HepG2 (cell line): ENCODE measurements around the gene NOTUM. TPM values are rescaled to one million over a fixed set of nuclear protein-coding genes. Genes with fewer than 3 reads are reported as not detected.

ENCODE experiments used
- ATAC-seq: fragments of 200-7000 bp; cut with Tn5 transposase; 3 replicates; pipeline ENCODE4 v1.9.1; 2020; ENCODE audit warnings: mild to moderate bottlenecking, moderate library complexity
- BruUV-seq: library from RNA; stranded (reverse); fragments of 400-500 nt; replicated peaks from 2 replicates; lab custom pipeline; 2021; lab: Mats Ljungman, UMichigan
- CTCF ChIA-PET: fragments of 300-600 bp; formaldehyde crosslinking; extraction: SDS; loops from one replicate; lab custom pipeline; 2021; ENCODE audit warnings: low total read pairs, inconsistent platforms, low intra/inter-chr PET ratio; lab: Yijun Ruan, JAX
- POLR2A ChIA-PET: fragments of 350-600 bp; sonication (Branson Sonifier 250); formaldehyde crosslinking; loops from one replicate; lab custom pipeline; 2020; ENCODE audit warnings: antibody characterized with exemption, inconsistent platforms; lab: Yijun Ruan, JAX
- DNase-seq: peaks from one replicate; pipeline ENCODE4 v3.0.0-alpha.2; 2015; ENCODE audit warnings: low spot score
- FAIRE-seq: peaks from 3 replicates; lab custom pipeline; 2011; peaks lifted over from hg19 to GRCh38; lab: Jason Lieb, UNC
- H2AFZ ChIP-seq: one replicate; pipeline ENCODE4 v1.6.1; 2011; ENCODE audit warnings: low read length, inconsistent platforms
- H3K27ac ChIP-seq: fragments of 300-600 bp; 3 replicates; pipeline ENCODE4 v1.8.0; 2011; ENCODE audit warnings: mixed run types, mild to moderate bottlenecking, mixed read lengths, low read length, inconsistent platforms; ENCODE audit not compliant: insufficient read depth; ENCODE audit errors: extremely low read length
- H3K27me3 ChIP-seq, 2 experiments: fragments of 200-600 bp in 1 of 2; 2 replicates in 1 of 2; 3 replicates in 1 of 2; pipeline versions ENCODE4 v1.6.0 to v1.8.0; 2011; ENCODE audit warnings: low read length in 2 of 2, mild to moderate bottlenecking in 2 of 2, moderate library complexity in 2 of 2, inconsistent platforms in 1 of 2; ENCODE audit not compliant: insufficient read depth in 2 of 2, control insufficient read depth in 1 of 2
- H3K36me3 ChIP-seq, 2 experiments: fragments of 200-600 bp in 1 of 2; replicated peaks in 1 of 2; 2 replicates in 1 of 2; 3 replicates in 1 of 2; pipeline versions ENCODE4 v1.5.1 to v1.8.0; 2011; ENCODE audit warnings: low read length in 2 of 2, inconsistent platforms in 1 of 2; ENCODE audit not compliant: insufficient read depth in 2 of 2, control insufficient read depth in 1 of 2
- H3K4me1 ChIP-seq: 2 replicates; pipeline ENCODE4 v1.5.1; 2012; ENCODE audit warnings: low read length, inconsistent platforms; ENCODE audit not compliant: insufficient read depth
- H3K4me2 ChIP-seq: 2 replicates; pipeline ENCODE4 v1.6.0; 2011; ENCODE audit warnings: low read depth, low read length, inconsistent platforms
- H3K4me3 ChIP-seq, 3 experiments: fragments of 200-600 bp in 1 of 3; sonication (generic), shearing (Covaris generic) in 1 of 3; replicated peaks in 1 of 3; 2 replicates each; pipeline ENCODE4 v1.5.1; 2011 to 2016; ENCODE audit warnings: low read length in 3 of 3, inconsistent platforms in 2 of 3, low read depth in 2 of 3, mild to moderate bottlenecking in 2 of 3, control low read depth in 1 of 3, mixed read lengths in 1 of 3; ENCODE audit not compliant: insufficient read depth in 1 of 3
- H3K79me2 ChIP-seq: one replicate; pipeline ENCODE4 v1.6.1; 2011; ENCODE audit warnings: low read length, inconsistent platforms; ENCODE audit not compliant: insufficient read depth
- H3K9ac ChIP-seq: 2 replicates; pipeline ENCODE4 v1.6.0; 2011; ENCODE audit warnings: mild to moderate bottlenecking, low read depth, low read length, inconsistent platforms; ENCODE audit not compliant: insufficient read depth
- H3K9me3 ChIP-seq: 2 replicates; pipeline ENCODE4 v1.5.1; 2012; ENCODE audit warnings: mild to moderate bottlenecking, low read length
- H4K20me1 ChIP-seq: 2 replicates; pipeline ENCODE4 v1.6.0; 2011; ENCODE audit warnings: inconsistent platforms, mild to moderate bottlenecking, low read length, moderate library complexity; ENCODE audit not compliant: insufficient read depth
- GABPB1 ChIP-seq: IDR thresholded peaks from 2 replicates; pipeline ENCODE4 v1.6.1; 2016; ENCODE audit warnings: mild to moderate bottlenecking, missing genetic modification reagents, moderate library complexity, missing compliant biosample characterization
- KLF13 ChIP-seq: sonication (generic); formaldehyde crosslinking; IDR thresholded peaks from 2 replicates; pipeline ENCODE4 v1.4.0; 2020; ENCODE audit warnings: mild to moderate bottlenecking, missing genetic modification reagents
- NCOA5 ChIP-seq: sonication (generic); formaldehyde crosslinking; IDR thresholded peaks from 2 replicates; pipeline ENCODE4 v1.4.0; 2020; ENCODE audit warnings: missing genetic modification reagents
- PHF20 ChIP-seq: sonication (generic); formaldehyde crosslinking; IDR thresholded peaks from 2 replicates; pipeline ENCODE4 v1.5.0; 2020; ENCODE audit warnings: mild to moderate bottlenecking, missing genetic modification reagents
- PLRG1 ChIP-seq: fragments of 450-650 bp; conservative IDR thresholded peaks from 2 replicates; pipeline ENCODE4 v1.6.1; 2016
- WGBS: methylation state at CpG from one replicate; pipeline ENCODE4 v1.1.6; 2017; ENCODE audit warnings: low lambda C conversion rate; 5-methylcytosine and 5-hydroxymethylcytosine counted together
- in situ Hi-C: cut with HindIII; loops from 2 replicates; pipeline ENCODE4 v1.10.0; 2017; ENCODE audit warnings: low pct_unique_long_range_greater_than_20kb; ENCODE audit not compliant: extremely low pct_ligation_motif_present
- intact Hi-C: fragments of 100-400 bp; cut with micrococcal nuclease; formaldehyde crosslinking; loops from one replicate; pipeline ENCODE4 v1.10.0; 2022; ENCODE audit not compliant: unreplicated experiment
- polyA plus RNA-seq, 8 experiments: library from polyadenylated mRNA; depleted of rRNA in 3 of 8; stranded (reverse) in 7 of 8; unstranded in 1 of 8; fragments of >200 nt; fragmentation: Illumina TruSeq in 4 of 8; extraction: Trizol in 4 of 8; gene quantifications; 2 replicates each; pipeline versions ENCODE4 v1.2.1 to v1.2.3, GENCODE V29; 2011 to 2016; ENCODE audit warnings: low read depth in 4 of 8, missing spikeins in 1 of 8, mixed read lengths in 1 of 8; ENCODE audit not compliant: insufficient read depth in 1 of 8
- total RNA-seq, 5 experiments: library from RNA; depleted of rRNA; stranded (reverse); fragments of >200 nt; fragmentation: Illumina TruSeq; extraction: Trizol; gene quantifications; 2 replicates each; pipeline ENCODE4 v1.2.3, GENCODE V29; 2016; ENCODE audit warnings: low read depth in 1 of 5
- TF ChIP-seq, protein P1 (sequence below): IDR thresholded peaks from 2 replicates; pipeline ENCODE4 v1.6.1; 2018; ENCODE audit warnings: missing genetic modification reagents, mild to moderate bottlenecking, missing compliant biosample characterization

Gene NOTUM
- total and polyA plus RNA-seq, 2 of the 13 experiments (the other 11 are each of a cell fraction or from before 2014, with no cell fraction given), result 150 to 160 TPM

DNA sequence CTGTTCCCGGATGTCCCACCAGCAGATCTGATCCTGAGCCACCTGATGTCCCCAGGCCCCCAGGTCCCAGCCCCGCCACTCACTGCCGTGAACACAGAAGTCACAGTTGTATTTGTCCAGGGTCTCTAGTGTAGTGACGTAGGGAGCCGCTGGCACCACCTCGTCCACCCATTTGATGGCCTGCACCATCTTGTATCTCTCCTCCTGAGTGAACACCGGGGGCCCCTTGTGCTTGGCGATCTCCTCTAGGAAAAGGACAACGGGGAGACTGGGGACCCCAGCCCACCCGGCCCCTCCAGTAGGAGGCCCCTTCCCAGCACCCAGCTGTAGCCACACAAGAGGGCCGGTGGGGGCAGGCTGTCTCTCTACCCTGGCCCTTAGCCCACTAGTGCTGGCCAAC is 52.2 kb downstream of the NOTUM start:
- no TSS peak for BruUV-seq
- Histone ChIP-seq H3K4me2 (peak overlapping the region; percentile 99), H3K9me3 (no peaks in the 10 kb centered on the region), H2AFZ (no peak overlapping the region), H4K20me1 (peaks cover 14% of the 10 kb centered on the region; the same call in 1 of the 2 replicates), H3K4me1 (peaks cover 38% of the 10 kb centered on the region), H3K27me3 (no peaks in the 10 kb centered on the region; a peak in 1 of 5 replicates), H3K36me3 (peaks cover 53 to 76% of the 10 kb centered on the region in 2 experiments), H3K27ac (peak overlapping the region; percentile 99), H3K4me3 (peak overlapping the region in 1 of 3 experiments; percentile 99; a peak in 1 of 6 replicates), H3K79me2 (peaks cover 33% of the 10 kb centered on the region), H3K9ac (peak overlapping the region; percentile 99; the same call in 1 of the 2 replicates)
- ChIA-PET POLR2A (interaction anchor here (1.4 to 3.5 kb wide), 5 partner anchors 8 to 129 kb away, joined by 3 to 52 read pairs (median 8); partner anchors contain the start of genes ALYREF, ANAPC11, DCXR and MAFG), CTCF (no interaction called here)
- DNase-seq (no peak), ATAC-seq (no peak), FAIRE-seq (no peak)
- in situ Hi-C loops (no loop called here), intact Hi-C loops (no loop called here)
- 94% methylated on average over 11 of the region's 11 CpGs for WGBS
- TF ChIP-seq NCOA5 (CRISPR knock-in tag) (no peak), PHF20 (0 out of 2 replicates have a peak, but pooled peaks have one; percentile 24), KLF13 (CRISPR knock-in tag) (no peak), PLRG1 (no peak), GABPB1 (CRISPR knock-in tag) (0 out of 2 replicates have a peak, but pooled peaks have one; percentile 6)
- TF ChIP-seq, protein P1, sequence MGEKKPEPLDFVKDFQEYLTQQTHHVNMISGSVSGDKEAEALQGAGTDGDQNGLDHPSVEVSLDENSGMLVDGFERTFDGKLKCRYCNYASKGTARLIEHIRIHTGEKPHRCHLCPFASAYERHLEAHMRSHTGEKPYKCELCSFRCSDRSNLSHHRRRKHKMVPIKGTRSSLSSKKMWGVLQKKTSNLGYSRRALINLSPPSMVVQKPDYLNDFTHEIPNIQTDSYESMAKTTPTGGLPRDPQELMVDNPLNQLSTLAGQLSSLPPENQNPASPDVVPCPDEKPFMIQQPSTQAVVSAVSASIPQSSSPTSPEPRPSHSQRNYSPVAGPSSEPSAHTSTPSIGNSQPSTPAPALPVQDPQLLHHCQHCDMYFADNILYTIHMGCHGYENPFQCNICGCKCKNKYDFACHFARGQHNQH (CRISPR knock-in tag), result peak; percentile 9; the same call in 1 of the 2 replicates
